NB4 (cell line): ENCODE results near the gene ENOX1.

Experiments
- CTCF ChIP-seq: IDR thresholded peaks from one replicate; pipeline ENCODE4 v1.5.1; 2012; ENCODE audit warnings: low read depth, low read length
- MYC ChIP-seq: IDR thresholded peaks from 2 replicates; pipeline ENCODE4 v1.6.1; 2011; ENCODE audit warnings: low read depth, low read length
- POLR2A ChIP-seq: IDR thresholded peaks from 2 replicates; pipeline ENCODE4 v1.6.1; 2011; ENCODE audit warnings: mild to moderate bottlenecking; ENCODE audit not compliant: insufficient read length; ENCODE audit errors: extremely low read depth

DNA sequence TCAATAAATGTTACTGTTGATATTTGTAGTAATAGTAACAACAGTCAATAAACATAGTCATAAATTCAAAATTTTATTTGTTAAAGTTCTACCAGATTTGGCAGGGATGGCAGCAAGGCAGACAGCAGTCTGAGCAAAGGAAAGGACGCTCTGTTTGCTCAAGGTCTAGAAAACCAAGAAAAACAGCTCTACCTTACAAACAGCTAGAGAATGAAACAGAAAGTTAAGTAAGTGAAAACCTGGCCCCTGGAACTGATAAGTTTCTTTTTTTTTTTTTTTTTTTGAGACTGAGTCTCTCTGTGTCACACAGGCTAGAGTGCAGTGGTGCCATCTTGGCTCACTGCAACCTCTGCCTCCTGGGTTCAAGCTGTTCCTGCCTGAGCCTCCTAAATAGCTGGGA, 27.9 kb downstream of the ENOX1 start:
- TF ChIP-seq CTCF (no peak), MYC (no peak), POLR2A (no peak)
